Stimulated activated CD4-positive, alpha-beta T cell treated with anti-CD3 and anti-CD28 coated beads, Interleukin-12 subunit alpha, Interleukin-12 subunit beta, amount 100 ng/mL, for 48 hours (primary cell): ENCODE results near the gene PATL2.
"Not testable (repeated sequence)": the region's sequence is repeated elsewhere in the genome, so short reads cannot be mapped to it uniquely, and the experiment has no call there.

ENCODE experiments used
- DNase-seq, 3 donors: peaks; one replicate each; pipeline ENCODE4 v3.0.0-alpha.2; 2020; ENCODE audit warnings: low read depth in 2 of 3, low spot score in 1 of 3

Gene PATL2

DNA sequence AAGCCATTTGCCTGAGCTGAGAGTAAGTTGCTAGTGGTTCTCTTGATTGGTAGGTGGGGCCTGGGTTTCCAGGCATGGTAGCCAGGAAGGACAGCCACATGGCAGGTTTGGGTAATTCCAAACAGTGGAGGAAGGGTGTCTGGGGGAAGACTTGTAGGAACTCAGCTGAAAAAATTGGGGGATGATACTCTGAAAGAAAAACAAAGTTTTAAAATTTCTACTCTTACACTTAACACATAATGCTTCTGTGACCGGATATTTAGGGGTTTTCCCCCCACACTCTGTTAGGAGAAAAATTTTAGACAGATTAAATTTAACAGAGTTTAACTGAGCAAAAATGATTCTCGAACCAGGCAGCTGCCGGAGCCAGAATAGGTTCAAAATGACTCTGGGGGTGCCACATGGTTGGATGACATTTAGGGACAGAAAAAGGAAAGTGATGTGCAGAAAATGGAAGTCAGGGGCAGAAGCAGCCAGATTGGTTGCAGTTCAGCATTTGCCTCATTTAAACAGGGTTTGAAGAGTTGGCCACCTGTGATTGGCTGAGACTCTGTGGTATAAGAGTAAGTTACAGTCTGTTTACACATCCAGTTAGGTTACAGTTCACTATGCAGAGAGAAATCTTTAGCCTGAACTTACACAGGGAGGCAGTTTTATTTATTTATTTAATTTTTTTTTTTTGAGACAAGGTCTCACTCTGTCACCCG is 8.3 kb upstream of the PATL2 start:
- DNase-seq: peak in 1 of 3 donors; percentile 69

DNA sequence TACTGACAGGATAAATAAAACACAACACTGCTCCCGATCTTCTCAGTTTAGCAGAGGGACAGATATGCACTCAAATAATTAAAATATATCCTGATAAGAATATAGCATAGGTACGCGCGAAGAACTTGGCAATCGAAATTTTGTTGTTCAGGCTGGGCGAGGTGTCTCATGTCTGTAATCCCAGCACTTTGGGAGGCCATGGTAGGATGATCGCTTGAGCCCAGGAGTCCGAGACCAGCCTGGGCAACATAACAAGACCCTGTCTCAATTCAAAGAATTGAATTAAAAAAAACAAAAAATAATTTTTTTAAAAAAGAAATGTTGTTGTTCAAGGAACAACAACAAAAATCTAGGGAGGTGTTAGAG is 7.8 kb upstream of the PATL2 start:
- DNase-seq: no peak

DNA sequence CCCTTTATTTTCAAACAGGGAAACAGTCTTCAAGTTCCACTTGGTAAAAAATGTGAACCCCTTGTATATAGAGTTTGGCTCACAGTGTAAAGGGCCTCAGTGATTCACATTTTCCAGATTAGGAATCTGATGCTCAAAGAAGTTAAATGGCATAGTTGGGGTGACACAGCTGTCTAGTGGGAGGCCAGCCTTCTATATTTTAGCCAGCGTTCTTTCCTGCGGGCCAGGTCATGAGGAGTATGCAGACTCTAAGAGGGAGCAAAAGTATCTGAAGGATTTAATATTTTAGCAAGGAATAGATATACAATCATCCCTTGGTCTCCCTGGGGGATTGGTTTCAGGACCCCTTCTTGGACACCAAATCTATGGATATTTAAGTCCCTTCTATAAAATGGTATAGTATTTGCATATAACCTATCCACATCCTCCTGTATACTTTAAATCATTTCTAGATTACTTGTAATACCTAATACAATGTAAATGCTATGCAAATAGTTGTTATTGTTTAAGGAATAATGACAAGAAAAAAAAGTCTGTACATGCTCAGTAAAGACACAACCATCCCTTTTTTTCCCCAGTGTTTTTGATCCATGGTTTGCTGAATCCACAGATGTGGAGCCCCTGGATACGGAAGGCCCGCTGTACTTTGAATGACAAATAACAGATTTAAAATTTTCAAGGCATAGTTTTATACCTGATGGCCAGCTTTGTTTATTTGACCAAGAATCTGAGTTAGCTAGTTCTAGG is 7.2 kb upstream of the PATL2 start:
- DNase-seq: no peak

DNA sequence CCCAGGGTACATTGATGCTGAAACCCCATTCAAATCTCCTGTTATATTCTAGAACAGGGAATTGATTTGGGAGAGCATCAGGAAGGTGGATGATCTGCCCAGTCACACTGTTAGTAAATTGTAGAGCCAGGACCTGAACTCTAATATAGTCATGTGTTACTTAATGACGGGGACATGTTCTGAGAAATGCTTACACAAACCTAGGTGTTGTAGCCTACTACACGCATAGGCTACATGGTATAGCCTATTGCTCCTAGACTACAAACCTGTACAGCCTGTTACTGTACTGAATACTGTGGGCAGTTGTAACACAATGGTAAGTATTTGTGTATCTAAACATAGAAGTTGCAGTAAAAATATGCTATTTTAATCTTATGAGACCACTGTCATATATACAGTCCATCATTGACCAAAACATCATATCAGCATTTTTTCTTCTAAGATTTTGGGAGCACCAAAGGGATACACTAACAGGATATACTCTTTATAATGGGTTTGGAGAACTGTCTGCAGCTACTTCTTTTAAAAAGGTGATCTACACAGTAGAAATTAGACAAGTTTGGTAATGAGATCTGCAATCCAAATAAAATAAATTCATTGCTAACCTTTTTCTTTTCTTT is 6.0 kb upstream of the PATL2 start:
- no peak for DNase-seq

DNA sequence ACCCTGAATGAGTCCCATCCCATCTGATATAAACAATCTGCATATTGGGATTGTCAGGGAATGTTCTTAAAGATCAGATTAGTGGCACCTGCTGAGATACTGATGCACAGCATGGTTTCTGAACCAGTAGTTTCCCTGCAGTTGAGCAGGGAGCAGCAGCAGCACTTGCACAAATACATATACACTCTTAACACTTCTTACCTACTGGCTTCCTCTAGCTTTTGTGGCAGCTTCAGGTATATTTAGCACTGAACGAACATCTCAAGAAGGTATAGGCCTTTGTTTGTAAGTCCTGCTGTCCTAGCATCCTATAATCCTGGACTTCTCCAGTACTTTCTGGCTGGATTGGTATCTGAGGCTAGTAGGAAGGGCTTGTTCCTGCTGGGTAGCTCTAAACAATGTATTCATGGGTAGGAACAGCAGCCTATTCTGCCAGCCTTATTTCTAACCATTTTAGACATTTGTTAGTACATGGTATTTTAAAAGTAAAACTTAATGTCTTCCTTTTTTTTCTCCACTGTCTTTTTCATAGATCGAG is 4.7 kb upstream of the PATL2 start:
- no peak for DNase-seq

DNA sequence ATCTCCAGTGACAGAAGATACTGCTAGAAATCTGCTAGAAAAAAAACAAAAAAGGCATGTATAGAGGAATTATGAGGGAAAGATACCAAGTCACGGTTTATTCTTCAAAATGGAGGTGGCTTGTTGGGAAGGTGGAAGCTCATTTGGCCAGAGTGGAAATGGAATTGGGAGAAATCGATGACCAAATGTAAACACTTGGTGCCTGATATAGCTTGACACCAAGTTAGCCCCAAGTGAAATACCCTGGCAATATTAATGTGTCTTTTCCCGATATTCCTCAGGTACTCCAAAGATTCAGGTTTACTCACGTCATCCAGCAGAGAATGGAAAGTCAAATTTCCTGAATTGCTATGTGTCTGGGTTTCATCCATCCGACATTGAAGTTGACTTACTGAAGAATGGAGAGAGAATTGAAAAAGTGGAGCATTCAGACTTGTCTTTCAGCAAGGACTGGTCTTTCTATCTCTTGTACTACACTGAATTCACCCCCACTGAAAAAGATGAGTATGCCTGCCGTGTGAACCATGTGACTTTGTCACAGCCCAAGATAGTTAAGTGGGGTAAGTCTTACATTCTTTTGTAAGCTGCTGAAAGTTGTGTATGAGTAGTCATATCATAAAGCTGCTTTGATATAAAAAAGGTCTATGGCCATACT is 4.1 kb upstream of the PATL2 start:
- DNase-seq: no peak

DNA sequence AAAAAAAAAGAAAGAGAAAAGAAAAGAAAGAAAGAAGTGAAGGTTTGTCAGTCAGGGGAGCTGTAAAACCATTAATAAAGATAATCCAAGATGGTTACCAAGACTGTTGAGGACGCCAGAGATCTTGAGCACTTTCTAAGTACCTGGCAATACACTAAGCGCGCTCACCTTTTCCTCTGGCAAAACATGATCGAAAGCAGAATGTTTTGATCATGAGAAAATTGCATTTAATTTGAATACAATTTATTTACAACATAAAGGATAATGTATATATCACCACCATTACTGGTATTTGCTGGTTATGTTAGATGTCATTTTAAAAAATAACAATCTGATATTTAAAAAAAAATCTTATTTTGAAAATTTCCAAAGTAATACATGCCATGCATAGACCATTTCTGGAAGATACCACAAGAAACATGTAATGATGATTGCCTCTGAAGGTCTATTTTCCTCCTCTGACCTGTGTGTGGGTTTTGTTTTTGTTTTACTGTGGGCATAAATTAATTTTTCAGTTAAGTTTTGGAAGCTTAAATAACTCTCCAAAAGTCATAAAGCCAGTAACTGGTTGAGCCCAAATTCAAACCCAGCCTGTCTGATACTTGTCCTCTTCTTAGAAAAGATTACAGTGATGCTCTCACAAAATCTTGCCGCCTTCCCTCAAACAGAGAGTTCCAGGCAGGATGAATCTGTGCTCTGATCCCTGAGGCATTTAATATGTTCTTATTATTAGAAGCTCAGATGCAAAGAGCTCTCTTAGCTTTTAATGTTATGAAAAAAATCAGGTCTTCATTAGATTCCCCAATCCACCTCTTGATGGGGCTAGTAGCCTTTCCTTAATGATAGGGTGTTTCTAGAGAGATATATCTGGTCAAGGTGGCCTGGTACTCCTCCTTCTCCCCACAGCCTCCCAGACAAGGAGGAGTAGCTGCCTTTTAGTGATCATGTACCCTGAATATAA is 2.2 kb upstream of the PATL2 start:
- no peak for DNase-seq

DNA sequence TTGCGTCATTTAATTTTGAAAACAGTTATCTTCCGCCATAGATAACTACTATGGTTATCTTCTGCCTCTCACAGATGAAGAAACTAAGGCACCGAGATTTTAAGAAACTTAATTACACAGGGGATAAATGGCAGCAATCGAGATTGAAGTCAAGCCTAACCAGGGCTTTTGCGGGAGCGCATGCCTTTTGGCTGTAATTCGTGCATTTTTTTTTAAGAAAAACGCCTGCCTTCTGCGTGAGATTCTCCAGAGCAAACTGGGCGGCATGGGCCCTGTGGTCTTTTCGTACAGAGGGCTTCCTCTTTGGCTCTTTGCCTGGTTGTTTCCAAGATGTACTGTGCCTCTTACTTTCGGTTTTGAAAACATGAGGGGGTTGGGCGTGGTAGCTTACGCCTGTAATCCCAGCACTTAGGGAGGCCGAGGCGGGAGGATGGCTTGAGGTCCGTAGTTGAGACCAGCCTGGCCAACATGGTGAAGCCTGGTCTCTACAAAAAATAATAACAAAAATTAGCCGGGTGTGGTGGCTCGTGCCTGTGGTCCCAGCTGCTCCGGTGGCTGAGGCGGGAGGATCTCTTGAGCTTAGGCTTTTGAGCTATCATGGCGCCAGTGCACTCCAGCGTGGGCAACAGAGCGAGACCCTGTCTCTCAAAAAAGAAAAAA is 1.4 kb upstream of the PATL2 start:
- DNase-seq: no peak

DNA sequence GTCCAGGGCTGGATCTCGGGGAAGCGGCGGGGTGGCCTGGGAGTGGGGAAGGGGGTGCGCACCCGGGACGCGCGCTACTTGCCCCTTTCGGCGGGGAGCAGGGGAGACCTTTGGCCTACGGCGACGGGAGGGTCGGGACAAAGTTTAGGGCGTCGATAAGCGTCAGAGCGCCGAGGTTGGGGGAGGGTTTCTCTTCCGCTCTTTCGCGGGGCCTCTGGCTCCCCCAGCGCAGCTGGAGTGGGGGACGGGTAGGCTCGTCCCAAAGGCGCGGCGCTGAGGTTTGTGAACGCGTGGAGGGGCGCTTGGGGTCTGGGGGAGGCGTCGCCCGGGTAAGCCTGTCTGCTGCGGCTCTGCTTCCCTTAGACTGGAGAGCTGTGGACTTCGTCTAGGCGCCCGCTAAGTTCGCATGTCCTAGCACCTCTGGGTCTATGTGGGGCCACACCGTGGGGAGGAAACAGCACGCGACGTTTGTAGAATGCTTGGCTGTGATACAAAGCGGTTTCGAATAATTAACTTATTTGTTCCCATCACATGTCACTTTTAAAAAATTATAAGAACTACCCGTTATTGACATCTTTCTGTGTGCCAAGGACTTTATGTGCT is 721 bp upstream of the PATL2 start:
- DNase-seq: no peak

DNA sequence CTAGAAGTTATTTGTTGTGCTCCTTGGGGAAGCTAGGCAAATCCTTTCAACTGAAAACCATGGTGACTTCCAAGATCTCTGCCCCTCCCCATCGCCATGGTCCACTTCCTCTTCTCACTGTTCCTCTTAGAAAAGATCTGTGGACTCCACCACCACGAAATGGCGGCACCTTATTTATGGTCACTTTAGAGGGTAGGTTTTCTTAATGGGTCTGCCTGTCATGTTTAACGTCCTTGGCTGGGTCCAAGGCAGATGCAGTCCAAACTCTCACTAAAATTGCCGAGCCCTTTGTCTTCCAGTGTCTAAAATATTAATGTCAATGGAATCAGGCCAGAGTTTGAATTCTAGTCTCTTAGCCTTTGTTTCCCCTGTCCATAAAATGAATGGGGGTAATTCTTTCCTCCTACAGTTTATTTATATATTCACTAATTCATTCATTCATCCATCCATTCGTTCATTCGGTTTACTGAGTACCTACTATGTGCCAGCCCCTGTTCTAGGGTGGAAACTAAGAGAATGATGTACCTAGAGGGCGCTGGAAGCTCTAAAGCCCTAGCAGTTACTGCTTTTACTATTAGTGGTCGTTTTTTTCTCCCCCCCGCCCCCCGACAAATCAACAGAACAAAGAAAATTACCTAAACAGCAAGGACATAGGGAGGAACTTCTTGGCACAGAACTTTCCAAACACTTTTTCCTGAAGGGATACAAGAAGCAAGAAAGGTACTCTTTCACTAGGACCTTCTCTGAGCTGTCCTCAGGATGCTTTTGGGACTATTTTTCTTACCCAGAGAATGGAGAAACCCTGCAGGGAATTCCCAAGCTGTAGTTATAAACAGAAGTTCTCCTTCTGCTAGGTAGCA is 657 bp downstream of the PATL2 start:
- no peak for DNase-seq

DNA sequence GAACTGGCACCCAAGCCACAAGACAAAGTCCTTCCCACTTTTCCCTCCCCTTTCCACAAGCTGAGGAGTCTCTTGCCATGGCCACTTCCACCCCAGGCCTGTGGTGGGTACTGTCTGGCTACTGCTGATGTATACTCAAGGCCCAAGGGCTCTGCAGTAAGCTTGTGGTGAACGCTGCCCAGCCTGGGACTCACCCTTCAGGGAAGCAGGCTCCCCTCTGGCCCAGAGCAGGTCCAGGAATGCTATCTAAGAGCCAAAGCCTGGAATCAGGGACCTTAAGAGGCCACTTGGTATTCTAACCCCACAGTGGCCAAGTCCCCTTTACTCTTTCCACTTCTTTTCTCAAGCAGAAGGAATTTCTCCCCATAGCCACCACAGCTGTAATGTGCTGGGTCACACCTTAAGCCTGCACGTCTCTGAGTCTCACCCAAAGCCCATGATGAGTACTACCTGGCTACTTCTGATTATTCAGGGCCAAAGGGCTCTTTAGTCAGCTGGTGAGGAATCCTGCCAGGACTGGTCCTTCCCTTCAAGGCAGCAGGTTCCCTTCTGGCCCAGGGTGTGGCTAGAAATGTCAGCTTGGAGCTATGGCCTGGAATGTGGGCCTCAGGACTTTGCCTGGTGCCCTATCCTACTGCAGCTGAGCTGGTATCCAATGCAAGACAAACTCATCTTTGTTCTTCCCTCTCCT is 4.0 kb downstream of the PATL2 start:
- no peak for DNase-seq

DNA sequence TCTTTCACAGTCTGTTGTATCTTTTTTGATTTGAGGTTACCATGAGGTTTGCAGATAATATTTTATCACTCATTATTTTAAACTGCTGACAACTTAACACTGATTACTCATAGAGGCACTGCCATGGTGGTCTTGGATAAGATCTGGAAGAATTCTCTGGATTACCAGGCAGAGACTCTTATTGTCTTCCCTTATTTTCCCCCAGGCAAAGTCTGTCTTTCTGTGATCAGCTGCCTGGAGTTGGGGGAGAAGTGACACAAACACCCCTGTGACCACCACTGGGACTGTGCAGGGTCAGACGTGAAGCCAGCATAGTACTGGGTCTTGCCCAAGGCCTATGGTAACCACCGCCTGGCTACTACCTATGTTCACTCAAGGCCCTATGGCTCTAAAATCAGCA is 4.7 kb downstream of the PATL2 start:
- no peak for DNase-seq

DNA sequence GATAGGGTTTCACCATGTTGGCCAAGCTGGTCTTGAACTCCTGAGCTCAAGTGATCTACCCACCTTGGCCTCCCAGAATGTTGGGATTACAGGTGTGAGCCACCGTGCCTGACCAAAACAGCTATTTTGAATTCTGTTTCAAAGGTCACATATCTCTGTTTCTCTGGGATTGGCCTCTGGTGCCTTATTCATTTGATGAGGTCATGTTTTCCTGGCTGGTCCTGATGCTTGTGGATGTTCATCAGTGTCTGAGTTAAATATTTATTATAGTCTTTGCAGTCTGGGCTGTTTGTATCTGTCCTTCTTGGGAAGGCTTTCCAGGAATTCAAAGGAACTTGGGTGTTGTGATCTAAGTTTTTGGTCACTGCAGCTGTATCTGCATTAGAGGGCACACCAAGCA is 5.1 kb downstream of the PATL2 start:
- no peak for DNase-seq

DNA sequence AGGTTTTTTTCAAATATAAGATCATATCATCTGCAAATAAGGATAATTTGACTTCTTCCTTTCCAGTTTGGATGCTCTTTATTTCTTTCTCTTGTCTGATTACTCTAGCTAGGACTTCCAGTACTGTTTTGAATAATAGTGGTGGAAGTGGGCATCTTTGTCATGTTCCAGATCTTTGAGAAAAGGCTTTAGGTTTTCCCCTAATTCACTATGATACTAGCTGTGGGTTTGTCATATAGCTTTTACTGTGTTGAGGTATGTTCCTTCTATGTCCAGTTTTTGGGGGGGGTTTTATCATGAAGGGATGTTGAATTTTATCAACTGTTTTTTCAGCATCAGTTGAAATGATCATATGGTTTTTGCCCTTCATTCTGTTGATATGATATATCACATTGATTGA is 10.4 kb downstream of the PATL2 start:
- not testable (repeated sequence) for DNase-seq

DNA sequence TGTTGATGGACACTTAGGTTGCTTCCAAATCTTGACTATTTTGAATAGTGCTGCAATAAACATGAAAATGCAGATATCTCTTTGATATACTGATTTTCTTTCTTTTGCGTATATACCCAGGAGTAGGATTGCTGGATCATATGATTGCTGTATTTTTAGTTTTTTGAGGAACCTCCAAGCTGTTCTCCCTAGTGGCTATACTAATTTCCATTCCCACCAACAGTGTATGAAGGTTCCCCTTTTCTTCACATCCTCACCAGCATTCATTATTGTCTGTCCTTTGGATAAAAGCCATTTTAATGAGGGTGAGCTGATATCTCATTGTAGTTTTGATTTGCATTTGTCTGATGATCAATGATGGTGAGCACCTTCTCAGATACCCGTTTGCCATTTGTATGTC is 12.5 kb downstream of the PATL2 start:
- no peak for DNase-seq

DNA sequence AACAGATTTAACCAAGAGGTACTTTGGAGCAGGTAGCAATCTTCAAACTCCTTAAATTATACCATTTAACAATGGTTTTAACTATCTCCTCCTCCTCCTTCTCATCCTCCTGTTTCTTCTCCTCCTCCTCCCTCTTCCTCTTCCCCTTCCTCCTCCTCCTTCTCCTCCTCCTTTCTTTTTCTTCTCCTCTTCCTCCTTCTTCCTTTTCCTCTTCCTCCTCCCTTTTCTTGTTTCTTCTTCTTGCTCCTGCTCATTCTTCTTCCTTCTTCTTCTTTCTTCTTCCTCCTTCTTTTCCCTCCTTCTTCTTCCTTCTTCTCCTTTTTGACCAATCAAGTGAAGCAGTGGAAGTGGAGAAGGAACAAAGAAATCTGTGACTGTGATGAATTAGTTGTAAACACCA is 14.1 kb downstream of the PATL2 start:
- DNase-seq: no peak

DNA sequence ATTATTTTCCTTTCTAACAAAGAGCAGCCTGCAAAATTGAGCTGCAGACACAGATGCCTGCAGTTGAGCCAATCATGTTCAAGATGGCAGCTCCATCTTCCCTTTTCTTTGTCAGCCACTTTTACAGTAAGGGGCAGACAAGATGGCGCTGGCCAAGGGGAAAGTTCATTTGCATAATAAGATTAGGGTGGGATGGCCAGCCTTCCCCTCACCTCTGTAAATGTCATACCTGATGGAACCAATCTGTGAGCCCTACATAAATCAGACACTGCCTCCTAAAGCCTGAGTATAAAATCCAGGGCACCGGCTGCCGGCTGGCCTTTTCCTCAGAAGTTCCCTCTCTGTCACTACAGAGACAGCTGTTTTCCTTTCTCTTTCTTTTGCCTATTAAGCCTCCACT is 15.8 kb downstream of the PATL2 start:
- no peak for DNase-seq

DNA sequence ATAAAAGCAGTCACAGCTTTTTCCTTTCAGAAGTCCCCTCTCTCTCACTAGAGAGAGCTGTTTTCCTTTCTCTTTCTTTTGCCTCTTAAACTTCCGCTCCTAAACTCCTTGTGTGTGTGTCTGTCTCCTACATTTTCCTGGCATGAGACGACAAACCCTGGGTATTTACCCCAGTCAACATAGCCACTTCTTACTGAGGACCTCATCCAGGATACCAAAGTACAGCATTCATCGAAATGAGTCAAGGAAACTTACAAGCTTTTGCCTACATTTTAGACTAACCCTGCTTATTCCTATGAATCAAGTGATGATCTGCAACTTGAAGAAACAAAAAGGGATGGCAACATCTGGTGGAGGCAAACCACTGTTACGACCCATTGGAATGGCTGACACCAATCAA is 16.7 kb downstream of the PATL2 start:
- no peak for DNase-seq
